WTC11 (cell line): ENCODE measurements around the gene CHRM1.

ENCODE experiments used
- ATF1 ChIP-seq: sonication (generic); formaldehyde crosslinking; IDR thresholded peaks from 2 replicates; pipeline ENCODE4 v1.8.1; 2023; ENCODE audit warnings: mild to moderate bottlenecking, moderate library complexity, missing genetic modification reagents
- ATF3 ChIP-seq: sonication (generic); formaldehyde crosslinking; conservative IDR thresholded peaks from 2 replicates; pipeline ENCODE4 v1.8.1; 2022; ENCODE audit warnings: mild to moderate bottlenecking, missing genetic modification reagents
- CTCF ChIP-seq: fragments of 200-600 bp; IDR thresholded peaks from 2 replicates; pipeline ENCODE4 v1.8.0; 2022; ENCODE audit warnings: antibody characterized with exemption
- TP53 ChIP-seq: sonication (generic); formaldehyde crosslinking; IDR thresholded peaks from 2 replicates; pipeline ENCODE4 v1.8.1; 2023; ENCODE audit warnings: mild to moderate bottlenecking, missing genetic modification reagents
- USF1 ChIP-seq: sonication (generic); formaldehyde crosslinking; IDR thresholded peaks from 2 replicates; pipeline ENCODE4 v1.8.0; 2022; ENCODE audit warnings: mild to moderate bottlenecking, missing genetic modification reagents
- ZBTB43 ChIP-seq: sonication (generic); formaldehyde crosslinking; IDR thresholded peaks from 2 replicates; pipeline ENCODE4 v1.8.1; 2023; ENCODE audit warnings: mild to moderate bottlenecking, missing genetic modification reagents
- ZNF317 ChIP-seq: sonication (generic); formaldehyde crosslinking; IDR thresholded peaks from 2 replicates; pipeline ENCODE4 v1.8.1; 2023; ENCODE audit warnings: low read depth, mild to moderate bottlenecking, moderate library complexity, missing genetic modification reagents, borderline replicate concordance
- ZSCAN18 ChIP-seq: fragments of 250-450 bp; sonication (Bioruptor Pico); IDR thresholded peaks from 2 replicates; pipeline ENCODE4 v2.1.2; 2022; ENCODE audit warnings: mild to moderate bottlenecking, moderate library complexity

- no peak for TF ChIP-seq TP53 (CRISPR knock-in tag)
- TF ChIP-seq ATF1 = no peak
- no peak for TF ChIP-seq CTCF
- no peak for TF ChIP-seq ZNF317
- no peak for TF ChIP-seq ATF3 (CRISPR knock-in tag)
- no peak for TF ChIP-seq USF1
- TF ChIP-seq ZSCAN18 (CRISPR knock-in tag) = no peak
- TF ChIP-seq ZBTB43 (CRISPR knock-in tag) = no peak
These were observed 38.3 kb upstream of the CHRM1 start for GRCh38 chr11:62959422-62959980.
